GM21786 (cell line): ENCODE measurements around the gene TMEM60.
"Not testable (repeated sequence)": the region's sequence is repeated elsewhere in the genome, so short reads cannot be mapped to it uniquely, and the experiment has no call there.

Source experiments
- ATAC-seq: cut with Tn5 transposase; IDR thresholded peaks from one replicate; pipeline ENCODE4 v1.9.1; 2021; ENCODE audit not compliant: unreplicated experiment

Gene TMEM60

GRCh38 chr7:77798394-77799077, at the start of gene TMEM60, which contains the start of gene PHTF2:
Gene TMEM60 (minus strand): TSS chr7:77798434. CDS start chr7:77794373, 4,061 bp downstream.
Gene PHTF2 (plus strand): TSS chr7:77798773.
- ATAC-seq: peak; percentile 89

GRCh38 chr7:77846317-77847092, 48.3 kb upstream of the TMEM60 start:
- ATAC-seq: no peak

GRCh38 chr7:77843194-77843593, 45.0 kb upstream of the TMEM60 start:
- ATAC-seq: no peak

- ATAC-seq: no peak
Measured at GRCh38 chr7:77839919-77840318, 41.7 kb upstream of the TMEM60 start.

- ATAC-seq: no peak
Measured at GRCh38 chr7:77838929-77839491, 40.8 kb upstream of the TMEM60 start.

GRCh38 chr7:77837966-77838365, 39.7 kb upstream of the TMEM60 start:
- ATAC-seq: no peak

- no peak for ATAC-seq
Measured at GRCh38 chr7:77837275-77837674, 39.0 kb upstream of the TMEM60 start.

- ATAC-seq: not testable (repeated sequence)
Measured at GRCh38 chr7:77836425-77836824, 38.2 kb upstream of the TMEM60 start.

GRCh38 chr7:77833136-77833535, 34.9 kb upstream of the TMEM60 start:
- no peak for ATAC-seq

- ATAC-seq: no peak
Measured at GRCh38 chr7:77831953-77832352, 33.7 kb upstream of the TMEM60 start.

GRCh38 chr7:77831481-77831880, 33.2 kb upstream of the TMEM60 start:
- no peak for ATAC-seq

GRCh38 chr7:77830649-77831355, 32.6 kb upstream of the TMEM60 start:
- ATAC-seq: no peak

GRCh38 chr7:77827999-77828398, 29.8 kb upstream of the TMEM60 start:
- ATAC-seq: no peak

- ATAC-seq: no peak
Measured at GRCh38 chr7:77826300-77826699, 28.1 kb upstream of the TMEM60 start.

- ATAC-seq: no peak
Measured at GRCh38 chr7:77825131-77825530, 26.9 kb upstream of the TMEM60 start.

GRCh38 chr7:77824636-77825035, 26.4 kb upstream of the TMEM60 start:
- no peak for ATAC-seq

GRCh38 chr7:77823787-77824186, 25.6 kb upstream of the TMEM60 start:
- ATAC-seq: peak; percentile 29

- no peak for ATAC-seq
Measured at GRCh38 chr7:77822269-77822668, 24.0 kb upstream of the TMEM60 start.

GRCh38 chr7:77820967-77821366, 22.7 kb upstream of the TMEM60 start:
- no peak for ATAC-seq

- no peak for ATAC-seq
Measured at GRCh38 chr7:77819021-77819420, 20.8 kb upstream of the TMEM60 start.

GRCh38 chr7:77813180-77813579, 14.9 kb upstream of the TMEM60 start:
- no peak for ATAC-seq
